Lower leg skin (tissue), 4 donors: ENCODE measurements around the gene ADGRL3. TPM values are rescaled to one million over a fixed set of nuclear protein-coding genes. Genes with fewer than 3 reads are reported as not detected.

Experiments used
- DNase-seq, 2 donors: peaks; one replicate each; pipeline ENCODE4 v3.0.0-alpha.2; 2019; ENCODE audit warnings: low spot score in 2 of 2
- H3K4me3 ChIP-seq: fragments of 200-600 bp; sonication (generic); 2 replicates; pipeline ENCODE4 v1.5.1; 2017; ENCODE audit warnings: mild to moderate bottlenecking, low read depth; ENCODE audit not compliant: poor library complexity, severe bottlenecking
- POLR2A ChIP-seq, 2 donors: fragments of 450-650 bp; IDR thresholded peaks; one replicate each; pipeline ENCODE4 v1.6.1; 2016 to 2017; ENCODE audit warnings: antibody characterized with exemption in 2 of 2, mild to moderate bottlenecking in 1 of 2, moderate library complexity in 1 of 2
- WGBS, 2 donors: methylation state at CpG; one replicate each; pipeline ENCODE4 v1.1.5; 2018; 5-methylcytosine and 5-hydroxymethylcytosine counted together
- intact Hi-C: fragments of 100-400 bp; cut with DNase I; formaldehyde crosslinking; loops from one replicate; pipeline ENCODE4 v1.15.0; 2023; ENCODE audit warnings: low total_unique reads
- total RNA-seq, 4 donors: library from RNA; depleted of rRNA; stranded (reverse); fragments of >200 nt; gene quantifications; one replicate each; pipeline ENCODE4 v1.1.0, GENCODE V29; 2016
- TF ChIP-seq, protein P1 (sequence below), 3 donors: fragments of 450-650 bp; IDR thresholded peaks; one replicate each; pipeline ENCODE4 v1.5.1; 2016; ENCODE audit warnings: antibody characterized with exemption in 3 of 3, mild to moderate bottlenecking in 3 of 3, moderate library complexity in 2 of 3

ADGRL3 gene
- total RNA-seq, 4 donors from 2014 or later = 1.8 to 21.2 (median 8.2) TPM

GRCh38 chr4:61514991-61515390 is 314.9 kb downstream of the ADGRL3 start:
- intact Hi-C loops = no loop called here
- TF ChIP-seq, protein P1, sequence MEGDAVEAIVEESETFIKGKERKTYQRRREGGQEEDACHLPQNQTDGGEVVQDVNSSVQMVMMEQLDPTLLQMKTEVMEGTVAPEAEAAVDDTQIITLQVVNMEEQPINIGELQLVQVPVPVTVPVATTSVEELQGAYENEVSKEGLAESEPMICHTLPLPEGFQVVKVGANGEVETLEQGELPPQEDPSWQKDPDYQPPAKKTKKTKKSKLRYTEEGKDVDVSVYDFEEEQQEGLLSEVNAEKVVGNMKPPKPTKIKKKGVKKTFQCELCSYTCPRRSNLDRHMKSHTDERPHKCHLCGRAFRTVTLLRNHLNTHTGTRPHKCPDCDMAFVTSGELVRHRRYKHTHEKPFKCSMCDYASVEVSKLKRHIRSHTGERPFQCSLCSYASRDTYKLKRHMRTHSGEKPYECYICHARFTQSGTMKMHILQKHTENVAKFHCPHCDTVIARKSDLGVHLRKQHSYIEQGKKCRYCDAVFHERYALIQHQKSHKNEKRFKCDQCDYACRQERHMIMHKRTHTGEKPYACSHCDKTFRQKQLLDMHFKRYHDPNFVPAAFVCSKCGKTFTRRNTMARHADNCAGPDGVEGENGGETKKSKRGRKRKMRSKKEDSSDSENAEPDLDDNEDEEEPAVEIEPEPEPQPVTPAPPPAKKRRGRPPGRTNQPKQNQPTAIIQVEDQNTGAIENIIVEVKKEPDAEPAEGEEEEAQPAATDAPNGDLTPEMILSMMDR (IDR thresholded peaks at IDR 0.05) = no peak
- no peak for TF ChIP-seq POLR2A (IDR thresholded peaks at IDR 0.05)
- no peak overlapping the region for H3K4me3 ChIP-seq
- WGBS, 2 donors = 33 to 39% methylated on average over 2 of the region's 2 CpGs
- no peak for DNase-seq

- no peak for TF ChIP-seq POLR2A (IDR thresholded peaks at IDR 0.05)
- TF ChIP-seq, protein P1 (IDR thresholded peaks at IDR 0.05) = no peak
- no peak for DNase-seq
- intact Hi-C loops = no loop called here
- 66 to 77% methylated on average over 17 to 20 of the region's 20 CpGs for WGBS, 2 donors
- no peak overlapping the region for H3K4me3 ChIP-seq
These were observed 317.0 kb downstream of the ADGRL3 start for GRCh38 chr4:61517144-61517543.

DNA sequence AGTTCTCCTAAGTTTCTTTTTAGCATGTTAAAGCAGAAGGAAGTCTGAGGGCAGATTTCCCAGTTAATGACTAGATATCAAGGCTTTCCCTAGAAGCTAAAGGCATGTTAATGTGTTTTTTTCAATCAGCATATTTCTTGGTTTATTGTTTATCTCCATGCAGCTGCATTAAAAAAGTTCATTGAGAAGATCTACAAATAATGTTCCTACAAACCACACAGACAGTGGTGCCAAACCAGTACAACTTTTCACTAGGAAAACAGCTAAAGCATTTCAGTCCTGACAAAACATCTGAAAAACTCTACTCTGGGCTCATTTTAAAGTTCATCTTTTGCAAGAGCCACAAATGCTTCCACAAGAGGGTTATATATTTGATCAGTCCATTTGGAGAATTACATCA is 320.0 kb downstream of the ADGRL3 start:
- H3K4me3 ChIP-seq = no peak overlapping the region
- intact Hi-C loops = no loop called here
- no peak for TF ChIP-seq POLR2A (IDR thresholded peaks at IDR 0.05)
- TF ChIP-seq, protein P1 (IDR thresholded peaks at IDR 0.05) = no peak
- DNase-seq = no peak

- intact Hi-C loops = no loop called here
- no peak for DNase-seq
- TF ChIP-seq POLR2A (IDR thresholded peaks at IDR 0.05) = no peak
- TF ChIP-seq, protein P1 (IDR thresholded peaks at IDR 0.05) = no peak
- H3K4me3 ChIP-seq = no peak overlapping the region
- WGBS, 2 donors = 76 to 94% methylated on average over 1 of the region's 1 CpG
These were observed 320.6 kb downstream of the ADGRL3 start for GRCh38 chr4:61520681-61521160.

DNA sequence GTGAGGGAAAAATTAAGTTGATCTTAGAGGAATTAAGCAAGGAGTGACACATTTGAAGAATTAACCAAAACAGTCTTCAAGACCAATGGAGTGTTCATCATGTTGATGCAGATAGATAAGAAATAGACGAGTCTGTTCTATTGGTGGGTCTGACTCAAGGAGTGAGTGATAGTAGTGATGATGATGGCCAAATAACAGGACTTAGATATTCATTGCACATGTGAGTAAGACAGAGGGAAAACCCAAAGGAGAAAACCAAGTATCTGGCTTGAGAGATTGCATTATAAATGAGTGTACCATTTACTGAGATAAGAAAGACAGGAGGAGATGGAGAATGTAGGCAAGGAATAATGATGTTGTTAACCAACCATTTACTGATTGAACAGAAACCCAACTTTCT is 321.3 kb downstream of the ADGRL3 start:
- no peak for TF ChIP-seq POLR2A (IDR thresholded peaks at IDR 0.05)
- TF ChIP-seq, protein P1 (IDR thresholded peaks at IDR 0.05) = no peak
- intact Hi-C loops = no loop called here
- H3K4me3 ChIP-seq = no peak overlapping the region
- no peak for DNase-seq
- 79 to 85% methylated on average over 1 of the region's 1 CpG for WGBS, 2 donors

GRCh38 chr4:61522312-61522711 is 322.2 kb downstream of the ADGRL3 start:
- WGBS, 2 donors = 79 to 88% methylated on average over 2 of the region's 2 CpGs
- H3K4me3 ChIP-seq = no peak overlapping the region
- no peak for TF ChIP-seq POLR2A (IDR thresholded peaks at IDR 0.05)
- TF ChIP-seq, protein P1 (IDR thresholded peaks at IDR 0.05) = no peak
- intact Hi-C loops = no loop called here
- DNase-seq = no peak
